ENCODE results near the gene IDI2. TPM values are rescaled to one million over a fixed set of nuclear protein-coding genes. Genes with fewer than 3 reads are reported as not detected.
A peak's percentile ranks its signal among the peaks of the same experiment; 100 is the strongest.

IDI2 gene
- total RNA-seq, 1 experiment from 2014 or later, result not detected

- Histone ChIP-seq H3K9me2 (ENCODE audit: insufficient read depth) (no peaks in the 10 kb centered on the region), H3K27me3 (ENCODE audit: insufficient read depth, low read length) (no peaks in the 10 kb centered on the region), H2AFZ (ENCODE audit: low read depth, low read length, poor library complexity, severe bottlenecking) (no peak overlapping the region), H3K4me3 (replicated peaks in 1 of 2; ENCODE audit: low read depth in 1 of 2, low read length in 2 of 2) (no peak overlapping the region), H3K4me1 (ENCODE audit: control insufficient read depth in 1 of 2, insufficient read depth in 2 of 2, low read length in 2 of 2) (peaks cover 24 to 30% of the 10 kb centered on the region in 2 experiments), H3K27ac (ENCODE audit: low read depth, low read length) (no peak overlapping the region), H3K79me2 (ENCODE audit: insufficient read depth, low read length) (peaks cover 91% of the 10 kb centered on the region), H3K4me2 (ENCODE audit: low read length) (peak overlapping the region; percentile 82), H4K20me1 (ENCODE audit: insufficient read depth) (no peaks in the 10 kb centered on the region), H3K9ac (ENCODE audit: low read length) (no peak overlapping the region), H3K36me3 (ENCODE audit: control insufficient read depth in 1 of 2, insufficient read depth in 2 of 2, low read length in 2 of 2) (no peaks in the 10 kb centered on the region; a peak in 2 of 4 replicates), H3K9me3 (ENCODE audit: control insufficient read depth in 1 of 2, insufficient read depth in 1 of 2, low read depth in 1 of 2, low read length in 2 of 2) (no peaks in the 10 kb centered on the region)
- ChIA-PET CTCF (no interaction called here), POLR2A (no interaction called here), RAD21 (ENCODE audit: low non-redundant PET in 1 of 2, low total read pairs in 2 of 2, uncharacterized antibody in 2 of 2, unreplicated experiment in 2 of 2) (no interaction called here)
- intact Hi-C loops (cut with micrococcal nuclease), result loop anchor here (10.0 kb wide), 1 partner anchor 120 kb away; the partner anchor contains the start of gene LARP4B
- no peak for ATAC-seq
- no peak for DNase-seq (ENCODE audit: low read depth, low spot score)
- no peak for TF ChIP-seq EZH2phosphoT487 (IDR thresholded peaks at IDR 0.05; ENCODE audit: borderline replicate concordance)
- no peak for TF ChIP-seq MAX (IDR thresholded peaks at IDR 0.05)
- TF ChIP-seq CBX3 (IDR thresholded peaks at IDR 0.05; ENCODE audit: low read depth), result no peak
- TF ChIP-seq FOSL1 (IDR thresholded peaks at IDR 0.05; ENCODE audit: low read depth), result no peak
- TF ChIP-seq SIN3A (IDR thresholded peaks at IDR 0.05; ENCODE audit: low read depth), result no peak
- no peak for TF ChIP-seq POLR2AphosphoS5 (IDR thresholded peaks at IDR 0.05; ENCODE audit: low read depth, low read length)
- TF ChIP-seq ZNF274 (IDR thresholded peaks at IDR 0.05; ENCODE audit: low read depth, low read length), result no peak
- TF ChIP-seq TCF7L2 (IDR thresholded peaks at IDR 0.05; ENCODE audit: borderline replicate concordance, extremely low read depth, insufficient read depth, insufficient read length), result no peak
- no peak for TF ChIP-seq CTCF (IDR thresholded peaks at IDR 0.05 in 2 of 3, conservative IDR thresholded peaks at IDR 0.05 in 1 of 3; ENCODE audit: borderline replicate concordance in 1 of 3, insufficient read depth in 1 of 3, low read depth in 2 of 3, low read length in 2 of 3)
- no peak for TF ChIP-seq EZH2 (IDR thresholded peaks at IDR 0.05)
- TF ChIP-seq EGR1 (IDR thresholded peaks at IDR 0.05; ENCODE audit: low read depth), result no peak
- no peak for TF ChIP-seq YY1 (IDR thresholded peaks at IDR 0.05; ENCODE audit: extremely low read depth, insufficient replicate concordance, low read depth, low read length)
- no peak for TF ChIP-seq CEBPB (IDR thresholded peaks at IDR 0.05; ENCODE audit: low read depth)
- TF ChIP-seq POLR2A (IDR thresholded peaks at IDR 0.05; ENCODE audit: borderline replicate concordance, extremely low read depth, insufficient read depth, insufficient read length), result no peak
- no peak for TF ChIP-seq JUND (IDR thresholded peaks at IDR 0.05)
- no peak for TF ChIP-seq ATF3 (IDR thresholded peaks at IDR 0.05)
- no TSS peak for BruUV-seq (replicated peaks)
Measured at GRCh38 chr10:1054684-1055083, 29.0 kb upstream of the IDI2 start.
